Sigmoid colon (tissue), 3 donors: ENCODE results near the gene TRIP13.

Source experiments
- CTCF ChIP-seq, 4 experiments: fragments of 450-650 bp in 3 of 4; fragments of 200-600 bp in 1 of 4; IDR thresholded peaks; one replicate each; pipeline ENCODE4 v1.5.1; 2016 to 2019; ENCODE audit warnings: antibody characterized with exemption in 4 of 4, mild to moderate bottlenecking in 3 of 4, moderate library complexity in 2 of 4
- POLR2A ChIP-seq, 2 donors: fragments of 450-650 bp; IDR thresholded peaks; one replicate each; pipeline ENCODE4 v1.6.1; 2016; ENCODE audit warnings: antibody characterized with exemption in 2 of 2, mild to moderate bottlenecking in 2 of 2, moderate library complexity in 2 of 2

DNA sequence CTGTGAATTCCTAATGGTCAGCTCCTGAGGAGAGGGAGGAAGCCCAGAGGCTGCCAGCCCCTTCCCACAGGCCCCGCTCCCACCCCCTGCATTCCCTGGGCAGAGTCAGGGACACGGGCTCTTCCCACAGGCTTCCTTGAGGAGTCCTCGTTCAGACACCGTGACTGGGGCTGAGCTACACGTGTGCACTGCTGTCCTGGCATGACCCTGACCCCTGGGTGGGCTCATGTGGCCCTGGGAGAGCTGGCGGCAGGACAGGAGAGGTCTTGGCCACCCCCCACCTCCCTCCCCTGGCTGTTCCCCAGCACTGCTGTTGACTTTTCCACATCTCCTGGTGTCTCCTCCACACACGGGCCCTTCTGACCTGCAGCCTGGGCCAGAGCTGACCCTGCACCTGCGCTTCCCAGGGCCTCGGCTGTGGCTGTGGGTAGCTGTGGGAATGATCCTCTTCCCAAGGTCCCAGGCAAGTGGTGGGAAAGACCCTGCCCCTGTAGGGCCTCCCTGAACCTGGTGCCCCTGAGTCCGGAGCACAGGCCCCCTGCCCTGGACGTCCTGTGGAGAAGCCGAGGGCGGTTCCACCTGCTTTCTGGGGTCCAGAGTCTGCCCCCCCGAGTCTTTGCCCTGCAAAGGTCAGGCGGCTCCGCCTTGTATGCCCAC lies 59.4 kb downstream of the TRIP13 start:
- TF ChIP-seq POLR2A (IDR thresholded peaks at IDR 0.05) (no peak), CTCF (IDR thresholded peaks at IDR 0.05) (no peak)
